ENCODE measurements around the gene ARHGAP22. TPM values are rescaled to one million over a fixed set of nuclear protein-coding genes. Genes with fewer than 3 reads are reported as not detected.

ARHGAP22 gene
- total RNA-seq, 1 experiment from 2014 or later = 9.9 TPM

- TF ChIP-seq SRF (IDR thresholded peaks at IDR 0.05; ENCODE audit: low read depth) (no peak), MAX (IDR thresholded peaks at IDR 0.05) (no peak)
These were observed 155.2 kb downstream of the ARHGAP22 start (continued) for GRCh38 chr10:48449501-48450232.

GRCh38 chr10:48448796-48449195 lies 156.1 kb downstream of the ARHGAP22 start:
- DNase-seq (ENCODE audit: low read depth, low spot score) = no peak
- Histone ChIP-seq H4K20me1 (ENCODE audit: insufficient read depth) (no peaks in the 10 kb centered on the region), H3K9ac (ENCODE audit: low read length) (no peak overlapping the region), H3K9me3 (ENCODE audit: control insufficient read depth in 1 of 2, insufficient read depth in 1 of 2, low read depth in 1 of 2, low read length in 2 of 2) (no peaks in the 10 kb centered on the region), H3K4me3 (replicated peaks in 1 of 2; ENCODE audit: low read depth in 1 of 2, low read length in 2 of 2) (no peak overlapping the region), H3K27ac (ENCODE audit: low read depth, low read length) (no peak overlapping the region), H3K36me3 (ENCODE audit: control insufficient read depth in 1 of 2, insufficient read depth in 2 of 2, low read length in 2 of 2) (no peaks in the 10 kb centered on the region), H3K9me2 (ENCODE audit: insufficient read depth) (no peaks in the 10 kb centered on the region), H3K4me2 (ENCODE audit: low read length) (no peak overlapping the region), H3K27me3 (ENCODE audit: insufficient read depth, low read length) (no peaks in the 10 kb centered on the region), H3K79me2 (ENCODE audit: insufficient read depth, low read length) (no peaks in the 10 kb centered on the region), H2AFZ (ENCODE audit: low read depth, low read length, poor library complexity, severe bottlenecking) (no peak overlapping the region), H3K4me1 (ENCODE audit: control insufficient read depth in 1 of 2, insufficient read depth in 2 of 2, low read length in 2 of 2) (no peaks in the 10 kb centered on the region; a peak in 1 of 4 replicates)
- ChIA-PET POLR2A (no interaction called here), RAD21 (ENCODE audit: low non-redundant PET in 1 of 2, low total read pairs in 2 of 2, uncharacterized antibody in 2 of 2, unreplicated experiment in 2 of 2) (no interaction called here), CTCF (no interaction called here)
- ATAC-seq = no peak
- intact Hi-C loops (cut with micrococcal nuclease) = no loop called here
- no TSS peak for BruUV-seq (replicated peaks)
- TF ChIP-seq ZNF274 (IDR thresholded peaks at IDR 0.05; ENCODE audit: low read depth, low read length) (no peak), RAD21 (IDR thresholded peaks at IDR 0.05; ENCODE audit: low read depth) (no peak), ELF1 (IDR thresholded peaks at IDR 0.05; ENCODE audit: borderline replicate concordance, low read depth) (no peak), SRF (IDR thresholded peaks at IDR 0.05; ENCODE audit: low read depth) (no peak), JUND (IDR thresholded peaks at IDR 0.05) (no peak), TCF7L2 (IDR thresholded peaks at IDR 0.05; ENCODE audit: borderline replicate concordance, extremely low read depth, insufficient read depth, insufficient read length) (no peak), EGR1 (IDR thresholded peaks at IDR 0.05; ENCODE audit: low read depth) (no peak), REST (IDR thresholded peaks at IDR 0.05; ENCODE audit: low read depth) (no peak), SP1 (IDR thresholded peaks at IDR 0.05; ENCODE audit: low read depth) (no peak), MAX (IDR thresholded peaks at IDR 0.05) (no peak), CEBPB (IDR thresholded peaks at IDR 0.05; ENCODE audit: low read depth) (no peak), EZH2phosphoT487 (IDR thresholded peaks at IDR 0.05; ENCODE audit: borderline replicate concordance) (no peak), ATF3 (IDR thresholded peaks at IDR 0.05) (no peak), ZFX (IDR thresholded peaks at IDR 0.05) (no peak), POLR2AphosphoS5 (IDR thresholded peaks at IDR 0.05; ENCODE audit: low read depth, low read length) (no peak), CTCF (IDR thresholded peaks at IDR 0.05 in 2 of 3, conservative IDR thresholded peaks at IDR 0.05 in 1 of 3; ENCODE audit: borderline replicate concordance in 1 of 3, insufficient read depth in 1 of 3, low read depth in 2 of 3, low read length in 2 of 3) (no peak), EZH2 (IDR thresholded peaks at IDR 0.05) (no peak), POLR2A (IDR thresholded peaks at IDR 0.05; ENCODE audit: borderline replicate concordance, extremely low read depth, insufficient read depth, insufficient read length) (no peak)

All from HCT116 (cell line).